OCI-LY7 (cell line): ENCODE results near the gene CHCHD6. TPM values are rescaled to one million over a fixed set of nuclear protein-coding genes. Genes with fewer than 3 reads are reported as not detected.

Source experiments
- BruUV-seq: library from RNA; stranded (reverse); fragments of 400-500 nt; replicated peaks from 2 replicates; lab custom pipeline; 2021; lab: Mats Ljungman, UMichigan
- CTCF ChIA-PET: fragments of 300-600 bp; sonication (Branson Sonifier 250); formaldehyde crosslinking; loops from one replicate; lab custom pipeline; 2022; ENCODE audit warnings: antibody characterized with exemption; ENCODE audit not compliant: unreplicated experiment; lab: Charles Lee
- POLR2A ChIA-PET: fragments of 300-600 bp; sonication (Branson Sonifier 250); formaldehyde crosslinking; loops from one replicate; lab custom pipeline; 2022; ENCODE audit warnings: antibody characterized with exemption; lab: Charles Lee
- DNase-seq: peaks from one replicate; pipeline ENCODE4 v3.0.0-alpha.2; 2015; ENCODE audit warnings: low spot score
- H2AFZ ChIP-seq: fragments of 200-600 bp; sonication (generic), shearing (Covaris generic); 2 replicates; pipeline ENCODE4 v1.6.1; 2014; ENCODE audit warnings: mild to moderate bottlenecking, antibody characterized with exemption, low read length, moderate library complexity
- H3K27ac ChIP-seq: fragments of 200-600 bp; sonication (generic); 2 replicates; pipeline ENCODE4 v1.5.1; 2014; ENCODE audit warnings: mixed run types, low read depth, mild to moderate bottlenecking, moderate library complexity, low read length, inconsistent platforms; ENCODE audit not compliant: poor library complexity, severe bottlenecking
- H3K36me3 ChIP-seq: fragments of 200-600 bp; sonication (generic); 2 replicates; pipeline ENCODE4 v1.6.1; 2014; ENCODE audit warnings: mild to moderate bottlenecking, antibody characterized with exemption, low read length, moderate library complexity, mixed read lengths; ENCODE audit not compliant: insufficient read depth
- H3K4me1 ChIP-seq: fragments of 200-600 bp; sonication (generic); 2 replicates; pipeline ENCODE4 v1.5.1; 2014; ENCODE audit warnings: mild to moderate bottlenecking, low read length; ENCODE audit not compliant: insufficient read depth, poor library complexity, severe bottlenecking
- H3K4me2 ChIP-seq: fragments of 200-600 bp; sonication (generic); 2 replicates; pipeline ENCODE4 v1.6.1; 2014; ENCODE audit warnings: mild to moderate bottlenecking, low read length
- H3K4me3 ChIP-seq: fragments of 200-600 bp; sonication (generic); 2 replicates; pipeline ENCODE4 v1.5.1; 2014; ENCODE audit warnings: mild to moderate bottlenecking, low read depth, low read length; ENCODE audit not compliant: poor library complexity, severe bottlenecking
- H3K79me2 ChIP-seq: fragments of 200-600 bp; sonication (generic); 2 replicates; pipeline ENCODE4 v1.6.1; 2016; ENCODE audit warnings: low read depth, mild to moderate bottlenecking, low read length, moderate library complexity, mixed read lengths; ENCODE audit not compliant: insufficient read depth
- H3K9me2 ChIP-seq: fragments of 200-600 bp; sonication (generic); 2 replicates; pipeline ENCODE4 v1.6.1; 2016; ENCODE audit warnings: mild to moderate bottlenecking, low read length, mixed read lengths; ENCODE audit not compliant: insufficient read depth
- H3K9me3 ChIP-seq: fragments of 200-600 bp; sonication (generic); 2 replicates; pipeline ENCODE4 v1.6.1; 2014; ENCODE audit warnings: mild to moderate bottlenecking, mixed run types, low read length, mixed read lengths
- H4K20me1 ChIP-seq: fragments of 200-600 bp; sonication (generic); 2 replicates; pipeline ENCODE4 v1.6.1; 2014; ENCODE audit warnings: mild to moderate bottlenecking, antibody characterized with exemption, low read length, moderate library complexity, mixed read lengths; ENCODE audit not compliant: insufficient read depth
- EZH2phosphoT487 ChIP-seq: fragments of 200-600 bp; sonication (generic); IDR thresholded peaks from 2 replicates; pipeline ENCODE4 v1.6.1; 2018; ENCODE audit warnings: low read depth, borderline replicate concordance, mild to moderate bottlenecking, mixed run types, antibody characterized with exemption, low read length, moderate library complexity, mixed read lengths
- intact Hi-C: fragments of 100-400 bp; cut with micrococcal nuclease; formaldehyde crosslinking; loops from one replicate; pipeline ENCODE4 v1.10.0; 2022; ENCODE audit not compliant: unreplicated experiment
- total RNA-seq, 2 experiments: library from RNA; depleted of rRNA in 1 of 2; stranded (reverse); fragments of >200 nt in 1 of 2; shearing (Covaris generic) in 1 of 2; gene quantifications; 2 replicates each; pipeline ENCODE4 v1.2.3, GENCODE V29; 2014 to 2022
- TF ChIP-seq, protein P1 (sequence below): fragments of 200-600 bp; sonication (generic); conservative IDR thresholded peaks from 2 replicates; pipeline ENCODE4 v1.5.1; 2014; ENCODE audit warnings: mild to moderate bottlenecking, antibody characterized with exemption, low read length, moderate library complexity, mixed read lengths

The CHCHD6 gene
- total RNA-seq, 2 experiments from 2014 or later: 14.7 to 21.2 TPM

DNA sequence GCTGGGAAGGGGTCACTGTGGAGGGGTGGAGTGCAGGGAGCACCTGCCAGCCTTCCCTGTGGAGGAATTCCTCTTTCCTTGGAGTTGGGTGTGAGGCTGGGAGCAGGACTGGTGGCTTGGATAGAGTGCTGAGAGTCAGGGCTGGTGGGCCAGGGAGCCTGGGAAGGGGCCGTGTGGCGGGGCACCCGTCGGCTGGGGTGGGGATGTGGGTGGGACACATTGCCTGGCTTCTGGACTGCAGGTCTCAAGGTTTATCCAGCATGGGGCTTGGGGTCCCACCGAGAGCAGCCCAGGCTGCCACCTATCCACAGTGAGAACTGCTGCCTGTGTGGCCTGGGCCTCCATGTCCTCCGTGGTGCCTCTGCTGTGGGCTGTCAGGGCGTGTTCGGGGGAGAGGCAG is 283.6 kb downstream of the CHCHD6 start:
- intact Hi-C loops: loop anchor here (10.0 kb wide), 1 partner anchor 467 kb away; no protein-coding TSS in a partner anchor
- peaks cover 4% of the 10 kb centered on the region for H3K4me1 ChIP-seq
- H2AFZ ChIP-seq: no peak overlapping the region
- H4K20me1 ChIP-seq: 0 out of 2 replicates have a peak, but pooled peaks cover 5% of the 10 kb centered on the region
- no peak for DNase-seq
- no peak overlapping the region for H3K4me2 ChIP-seq
- no peak overlapping the region for H3K27ac ChIP-seq
- H3K79me2 ChIP-seq: no peaks in the 10 kb centered on the region
- no peaks in the 10 kb centered on the region for H3K36me3 ChIP-seq
- no peak overlapping the region for H3K4me3 ChIP-seq
- POLR2A ChIA-PET: no interaction called here
- CTCF ChIA-PET: no interaction called here
- no TSS peak for BruUV-seq
- no peaks in the 10 kb centered on the region for H3K9me3 ChIP-seq
- no peaks in the 10 kb centered on the region for H3K9me2 ChIP-seq
- TF ChIP-seq, protein P1, sequence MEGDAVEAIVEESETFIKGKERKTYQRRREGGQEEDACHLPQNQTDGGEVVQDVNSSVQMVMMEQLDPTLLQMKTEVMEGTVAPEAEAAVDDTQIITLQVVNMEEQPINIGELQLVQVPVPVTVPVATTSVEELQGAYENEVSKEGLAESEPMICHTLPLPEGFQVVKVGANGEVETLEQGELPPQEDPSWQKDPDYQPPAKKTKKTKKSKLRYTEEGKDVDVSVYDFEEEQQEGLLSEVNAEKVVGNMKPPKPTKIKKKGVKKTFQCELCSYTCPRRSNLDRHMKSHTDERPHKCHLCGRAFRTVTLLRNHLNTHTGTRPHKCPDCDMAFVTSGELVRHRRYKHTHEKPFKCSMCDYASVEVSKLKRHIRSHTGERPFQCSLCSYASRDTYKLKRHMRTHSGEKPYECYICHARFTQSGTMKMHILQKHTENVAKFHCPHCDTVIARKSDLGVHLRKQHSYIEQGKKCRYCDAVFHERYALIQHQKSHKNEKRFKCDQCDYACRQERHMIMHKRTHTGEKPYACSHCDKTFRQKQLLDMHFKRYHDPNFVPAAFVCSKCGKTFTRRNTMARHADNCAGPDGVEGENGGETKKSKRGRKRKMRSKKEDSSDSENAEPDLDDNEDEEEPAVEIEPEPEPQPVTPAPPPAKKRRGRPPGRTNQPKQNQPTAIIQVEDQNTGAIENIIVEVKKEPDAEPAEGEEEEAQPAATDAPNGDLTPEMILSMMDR: no peak
- no peak for TF ChIP-seq EZH2phosphoT487

DNA sequence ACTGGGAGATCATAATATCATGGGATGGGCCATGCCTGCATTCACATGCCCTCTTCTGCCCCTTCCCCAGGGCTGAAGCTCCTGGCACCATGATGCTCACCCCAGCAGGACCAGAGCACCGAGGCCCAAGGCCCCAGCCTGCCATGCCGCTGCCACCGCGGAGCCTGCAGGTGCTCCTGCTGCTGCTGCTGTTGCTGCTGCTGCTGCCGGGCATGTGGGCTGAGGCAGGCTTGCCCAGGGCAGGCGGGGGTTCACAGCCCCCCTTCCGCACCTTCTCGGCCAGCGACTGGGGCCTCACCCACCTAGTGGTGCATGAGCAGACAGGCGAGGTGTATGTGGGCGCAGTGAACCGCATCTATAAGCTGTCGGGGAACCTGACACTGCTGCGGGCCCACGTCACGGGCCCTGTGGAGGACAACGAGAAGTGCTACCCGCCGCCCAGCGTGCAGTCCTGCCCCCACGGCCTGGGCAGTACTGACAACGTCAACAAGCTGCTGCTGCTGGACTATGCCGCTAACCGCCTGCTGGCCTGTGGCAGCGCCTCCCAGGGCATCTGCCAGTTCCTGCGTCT is 284.5 kb downstream of the CHCHD6 start:
- no peak overlapping the region for H3K27ac ChIP-seq
- intact Hi-C loops: loop anchor here (10.0 kb wide), 1 partner anchor 466 kb away; no protein-coding TSS in a partner anchor
- no peaks in the 10 kb centered on the region for H3K79me2 ChIP-seq
- H2AFZ ChIP-seq: no peak overlapping the region
- no peak overlapping the region for H3K4me3 ChIP-seq
- no peaks in the 10 kb centered on the region for H3K36me3 ChIP-seq
- no peak for DNase-seq
- no peaks in the 10 kb centered on the region for H3K9me3 ChIP-seq
- no peak for TF ChIP-seq EZH2phosphoT487
- TF ChIP-seq, protein P1: no peak
- peaks cover 4% of the 10 kb centered on the region for H3K4me1 ChIP-seq
- H3K4me2 ChIP-seq: no peak overlapping the region
- POLR2A ChIA-PET: no interaction called here
- CTCF ChIA-PET: no interaction called here
- no TSS peak for BruUV-seq
- H3K9me2 ChIP-seq: no peaks in the 10 kb centered on the region
- 0 out of 2 replicates have a peak, but pooled peaks cover 5% of the 10 kb centered on the region for H4K20me1 ChIP-seq

DNA sequence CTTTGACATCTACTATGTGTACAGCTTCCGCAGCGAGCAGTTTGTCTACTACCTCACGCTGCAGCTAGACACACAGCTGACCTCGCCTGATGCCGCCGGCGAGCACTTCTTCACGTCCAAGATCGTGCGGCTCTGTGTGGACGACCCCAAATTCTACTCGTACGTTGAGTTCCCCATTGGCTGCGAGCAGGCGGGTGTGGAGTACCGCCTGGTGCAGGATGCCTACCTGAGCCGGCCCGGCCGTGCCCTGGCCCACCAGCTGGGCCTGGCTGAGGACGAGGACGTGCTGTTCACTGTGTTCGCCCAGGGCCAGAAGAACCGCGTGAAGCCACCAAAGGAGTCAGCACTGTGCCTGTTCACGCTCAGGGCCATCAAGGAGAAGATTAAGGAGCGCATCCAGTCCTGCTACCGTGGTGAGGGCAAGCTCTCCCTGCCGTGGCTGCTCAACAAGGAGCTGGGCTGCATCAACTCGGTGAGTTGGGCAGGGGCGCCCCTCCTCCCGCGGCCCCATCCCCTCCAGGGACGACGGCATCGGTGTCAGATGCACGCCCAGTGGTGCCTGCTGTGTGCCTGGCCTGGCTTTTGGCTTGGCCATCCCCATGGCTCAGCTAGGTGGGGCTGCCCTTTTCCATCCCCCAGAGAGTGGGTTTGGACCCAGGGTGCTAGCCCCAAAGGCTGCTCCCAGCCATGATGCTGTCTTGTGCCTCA is 285.4 kb downstream of the CHCHD6 start:
- TF ChIP-seq, protein P1: no peak
- TF ChIP-seq EZH2phosphoT487: no peak
- H3K4me2 ChIP-seq: no peak overlapping the region
- H3K36me3 ChIP-seq: no peaks in the 10 kb centered on the region
- H3K9me2 ChIP-seq: no peaks in the 10 kb centered on the region
- ChIA-PET CTCF (no interaction called here), POLR2A (no interaction called here)
- DNase-seq: no peak
- intact Hi-C loops: loop anchor here (10.0 kb wide), 1 partner anchor 465 kb away; no protein-coding TSS in a partner anchor
- no peak overlapping the region for H3K4me3 ChIP-seq
- no peaks in the 10 kb centered on the region for H3K9me3 ChIP-seq
- no peaks in the 10 kb centered on the region for H3K79me2 ChIP-seq
- H3K27ac ChIP-seq: no peak overlapping the region
- no peaks in the 10 kb centered on the region for H3K4me1 ChIP-seq
- BruUV-seq: no TSS peak
- no peak overlapping the region for H2AFZ ChIP-seq
- 0 out of 2 replicates have a peak, but pooled peaks cover 5% of the 10 kb centered on the region for H4K20me1 ChIP-seq
